ENCODE measurements around the gene ELP1.

The ELP1 gene

GRCh38 chr9:108883085-108883484 is 50.8 kb downstream of the ELP1 start:
- no peak for DNase-seq (ENCODE audit: low spot score)

DNA sequence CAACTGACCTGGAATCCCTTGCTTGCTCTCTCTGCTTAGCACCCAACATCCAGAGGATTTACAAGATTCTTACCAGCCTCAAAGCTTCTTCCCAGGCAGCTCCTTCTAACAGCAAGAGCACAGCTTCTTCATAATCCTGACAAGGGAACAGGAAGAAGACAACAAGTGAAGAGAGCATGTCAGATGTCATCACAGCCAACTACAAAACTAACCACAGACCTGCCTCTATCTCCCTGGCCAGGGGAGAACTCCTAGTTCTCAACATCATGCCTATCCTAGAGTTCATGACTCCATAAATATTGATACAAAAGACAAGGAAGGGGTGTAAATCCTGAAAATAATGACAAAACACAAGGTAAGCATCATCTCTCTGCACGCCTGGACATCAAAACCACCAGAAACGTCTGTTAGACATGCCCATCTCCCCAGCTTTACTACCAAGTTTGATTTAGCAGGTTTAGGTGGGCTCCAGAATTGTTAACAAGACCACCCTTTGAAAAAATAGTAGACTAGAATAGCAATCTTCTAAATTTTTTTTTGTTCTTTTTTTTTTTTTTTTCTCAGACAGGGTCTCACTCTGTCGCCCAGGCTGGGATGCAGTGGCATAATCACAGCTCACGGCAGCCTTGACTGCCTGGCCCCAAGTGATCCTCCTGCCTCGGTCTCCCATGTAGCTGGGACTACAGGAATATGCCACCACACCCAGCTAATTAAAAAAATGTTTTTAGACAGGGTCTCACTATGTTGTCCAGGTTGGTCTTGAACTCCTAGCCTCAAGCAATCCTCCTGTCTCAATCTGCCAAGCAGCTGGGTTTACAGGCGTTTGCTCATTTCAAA is 51.7 kb downstream of the ELP1 start:
- no peak for DNase-seq (ENCODE audit: low spot score)

DNA sequence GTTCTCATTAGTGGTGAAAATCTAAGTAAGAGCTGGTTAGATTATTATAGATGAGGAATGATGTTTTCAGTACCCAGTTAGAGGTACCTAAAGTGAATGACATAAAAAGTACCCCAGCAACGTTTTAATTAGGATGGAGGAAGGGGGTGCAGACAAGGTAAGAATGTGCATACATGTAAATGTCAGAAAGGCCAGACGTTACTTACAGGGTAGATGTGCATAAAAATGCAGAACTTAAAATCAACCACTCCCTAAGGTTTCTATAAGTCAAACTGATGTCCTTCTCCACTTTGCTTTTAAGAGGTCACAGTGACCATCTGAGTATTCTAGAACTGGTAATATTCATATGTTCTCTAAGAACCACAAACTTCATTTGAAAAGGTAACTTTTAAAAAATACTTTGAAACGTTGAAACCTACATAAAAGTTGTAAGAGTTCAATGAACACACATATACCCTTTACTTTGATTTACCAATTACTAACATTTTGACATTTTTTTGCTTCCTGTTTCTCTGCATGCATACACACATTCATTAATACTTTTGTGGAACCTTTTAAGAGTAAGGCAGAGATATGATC is 53.1 kb downstream of the ELP1 start:
- no peak for DNase-seq (ENCODE audit: low spot score)

- no peak for DNase-seq (ENCODE audit: low spot score)
These were observed 56.4 kb downstream of the ELP1 start for GRCh38 chr9:108877524-108877923.

DNA sequence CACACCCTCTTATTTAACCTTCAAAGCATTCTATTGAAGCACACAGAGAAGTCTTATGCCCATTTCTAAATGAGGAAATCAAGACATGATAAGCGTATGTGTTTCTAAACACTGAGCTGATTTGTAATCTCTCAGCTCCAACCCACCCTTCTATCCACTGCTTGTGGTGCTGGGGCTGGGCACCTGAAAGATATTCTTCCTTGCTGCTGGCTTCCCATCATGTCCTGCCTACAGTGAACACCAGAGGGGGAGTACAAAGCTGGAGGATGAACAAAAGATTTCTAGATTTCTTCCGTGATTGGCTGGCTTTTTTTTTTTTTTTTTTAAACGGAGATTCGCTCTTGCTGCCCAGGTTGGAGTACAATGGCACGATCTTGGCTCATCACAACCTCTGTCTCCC is 57.5 kb downstream of the ELP1 start:
- DNase-seq (ENCODE audit: low spot score) = no peak

DNA sequence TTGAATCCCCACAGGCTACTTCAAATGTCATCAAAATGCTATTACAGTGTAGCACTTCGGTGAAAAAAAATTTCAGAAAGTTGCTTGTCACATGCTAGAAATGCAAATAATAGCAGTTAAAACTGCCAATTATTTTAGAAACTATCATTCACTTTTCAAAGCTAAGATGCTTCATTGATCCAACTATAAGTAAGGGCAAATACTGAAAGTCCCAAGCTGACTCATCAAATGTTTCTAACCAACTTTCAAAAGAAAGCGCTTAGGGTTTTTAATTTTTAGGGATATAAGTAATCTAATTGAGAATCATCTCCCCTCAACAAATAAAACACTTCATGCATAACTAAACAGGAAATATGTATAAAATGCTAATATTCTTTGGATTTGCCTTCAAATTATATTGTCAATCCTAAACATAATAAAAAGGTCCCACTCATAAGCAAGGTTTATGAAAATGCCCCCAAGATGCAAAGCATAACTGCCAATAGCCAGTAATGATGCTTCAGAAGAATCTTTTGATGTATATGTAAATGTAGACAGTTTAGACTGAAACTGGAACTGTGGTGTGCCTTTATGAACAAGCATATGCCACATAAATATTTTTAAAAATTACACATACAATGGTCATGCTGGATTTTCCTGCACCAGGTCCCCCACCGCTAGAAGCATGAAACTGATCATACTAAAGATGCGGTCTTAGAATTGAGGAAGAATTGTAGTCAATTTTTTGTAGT is 59.7 kb downstream of the ELP1 start:
- DNase-seq (ENCODE audit: low spot score) = no peak

DNA sequence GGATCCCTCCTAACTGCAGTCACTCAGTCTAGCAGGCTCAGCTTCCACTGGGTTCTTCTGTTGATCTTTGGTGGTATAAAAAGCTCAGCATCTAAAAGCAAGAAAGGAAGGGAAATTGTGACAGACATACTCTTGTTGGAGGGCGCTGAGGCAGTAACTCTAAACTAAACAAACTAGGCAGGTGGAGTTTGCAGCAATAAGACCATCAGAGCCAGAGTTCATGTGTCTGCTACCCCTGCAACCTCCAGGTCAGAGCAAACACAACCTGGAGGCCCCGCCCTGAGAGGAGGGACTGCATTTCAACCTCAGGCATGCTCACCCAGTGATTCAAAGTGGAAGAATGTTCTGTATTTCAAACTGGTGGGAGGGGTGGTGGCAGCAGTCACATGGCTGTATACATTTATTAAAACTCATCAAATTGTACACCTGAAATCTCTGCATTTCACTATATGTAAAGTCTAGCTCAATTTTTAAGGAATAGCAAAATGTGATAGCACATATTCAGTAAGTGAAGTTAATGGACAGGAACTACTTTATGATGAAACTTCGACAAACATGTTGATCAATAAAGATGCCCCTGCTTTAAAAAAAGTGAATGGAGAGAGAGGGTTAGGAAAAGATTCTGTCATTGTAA is 64.7 kb downstream of the ELP1 start:
- DNase-seq (ENCODE audit: low spot score) = peak; percentile 70

- no peak for DNase-seq (ENCODE audit: low spot score)
These were observed 66.1 kb downstream of the ELP1 start for GRCh38 chr9:108867829-108868228.

GRCh38 chr9:108867116-108867515 is 66.8 kb downstream of the ELP1 start:
- DNase-seq (ENCODE audit: low spot score) = no peak

DNA sequence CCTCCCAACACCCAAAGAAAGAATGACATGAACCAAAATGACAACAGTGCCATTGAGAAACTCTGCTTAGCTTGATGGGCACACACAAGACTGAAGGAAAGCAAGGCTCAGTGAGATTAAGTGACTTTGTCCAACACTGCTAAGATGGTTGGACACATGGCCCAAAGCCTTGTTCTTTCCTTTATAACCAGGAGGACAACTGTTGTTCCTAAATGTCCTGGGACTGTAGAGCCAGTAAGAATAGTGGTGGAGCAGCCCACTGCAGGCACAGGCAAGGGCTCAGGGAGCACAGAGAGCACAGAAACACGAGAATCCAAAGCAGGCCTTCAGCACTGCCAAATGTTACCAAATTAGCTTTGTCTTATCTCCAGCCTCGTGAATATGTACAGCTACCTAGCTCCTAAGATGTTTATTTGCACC is 67.9 kb downstream of the ELP1 start:
- DNase-seq (ENCODE audit: low spot score) = no peak

- DNase-seq (ENCODE audit: low spot score) = no peak
These were observed 68.9 kb downstream of the ELP1 start for GRCh38 chr9:108865037-108865436.

DNA sequence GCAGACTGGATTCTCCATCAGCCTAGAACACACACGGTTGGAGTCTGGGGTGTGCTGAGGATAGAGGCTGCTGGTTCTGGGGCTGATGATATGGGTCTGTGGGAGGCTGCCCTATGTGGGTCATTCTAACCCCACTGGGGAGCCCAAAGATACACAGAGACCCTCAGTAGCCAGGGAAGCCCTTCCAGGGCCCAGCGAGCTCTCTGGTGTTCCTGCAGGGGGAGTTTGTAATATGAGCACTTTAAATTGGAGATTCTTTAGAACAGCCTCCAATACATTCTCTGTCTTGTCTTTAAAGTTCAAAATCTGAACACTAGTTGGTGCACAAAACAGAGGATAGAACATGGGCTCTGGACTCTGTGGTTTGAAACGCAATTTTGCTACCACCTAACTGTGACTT is 69.5 kb downstream of the ELP1 start:
- DNase-seq (ENCODE audit: low spot score) = no peak

DNA sequence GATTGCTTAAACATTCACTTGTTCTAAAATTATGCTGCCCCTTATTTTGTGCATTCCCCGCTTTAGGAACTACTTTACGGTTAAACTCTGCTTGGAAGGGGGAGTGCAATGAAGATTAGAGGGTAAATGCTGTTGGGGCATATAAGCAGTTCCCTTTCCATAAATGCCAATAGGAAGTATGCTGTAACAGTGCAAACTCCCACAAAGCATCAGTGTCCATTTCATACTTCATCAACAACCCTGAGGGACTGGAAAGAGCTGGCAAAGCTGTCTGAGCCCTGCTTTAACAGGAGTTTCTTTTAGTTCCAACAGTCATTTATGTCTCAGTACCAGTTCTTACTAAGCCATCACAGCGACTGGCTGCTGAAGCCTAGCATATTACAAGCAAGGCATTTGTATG is 70.0 kb downstream of the ELP1 start:
- no peak for DNase-seq (ENCODE audit: low spot score)

DNA sequence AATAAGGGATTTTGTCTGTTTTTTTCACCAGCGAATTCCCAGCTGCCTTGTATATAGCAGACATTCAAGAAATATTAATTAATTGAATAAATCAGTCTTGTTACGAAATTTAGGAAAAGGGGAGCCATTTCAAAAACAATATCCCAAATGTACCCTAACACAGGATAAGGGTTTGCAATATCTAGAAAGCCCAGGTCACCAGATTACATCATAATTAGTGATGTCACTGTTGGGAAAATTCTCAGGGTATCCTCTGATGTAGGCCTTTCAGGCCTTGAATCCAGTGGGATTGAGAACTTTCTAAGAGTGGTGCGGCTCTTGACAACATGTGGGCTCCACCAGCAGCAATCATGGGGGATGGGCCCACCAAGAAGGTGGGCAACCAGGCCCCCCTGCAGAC is 71.9 kb downstream of the ELP1 start, which contains the start of gene ACTL7A:
TSS of gene ACTL7A (plus strand) at position 270 of the 400 bp plus-strand sequence. CDS start at position 327, 57 bp downstream.
- no peak for DNase-seq (ENCODE audit: low spot score)

GRCh38 chr9:108861464-108861863 is 72.5 kb downstream of the ELP1 start:
- DNase-seq (ENCODE audit: low spot score) = no peak

- no peak for DNase-seq (ENCODE audit: low spot score)
These were observed 73.2 kb downstream of the ELP1 start for GRCh38 chr9:108860764-108861163.

DNA sequence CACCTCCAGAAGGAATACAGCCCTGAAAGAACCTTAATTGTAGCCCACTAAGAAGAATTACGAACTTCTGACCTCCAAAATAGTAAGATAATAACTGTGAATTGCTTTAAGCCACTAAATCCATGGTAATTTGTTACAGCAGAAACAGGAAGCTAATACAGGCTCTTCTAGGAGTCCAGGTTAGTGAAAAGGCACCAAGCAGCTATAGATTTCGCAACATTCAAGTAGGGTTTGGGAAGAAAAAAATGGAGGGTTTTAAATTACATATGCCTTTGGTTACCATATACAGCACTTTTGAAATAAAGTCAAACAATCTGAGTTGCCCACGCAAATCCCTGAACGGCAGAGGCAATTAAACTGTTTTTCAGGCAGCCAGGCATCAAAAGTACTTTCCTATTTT is 73.6 kb downstream of the ELP1 start:
- no peak for DNase-seq (ENCODE audit: low spot score)

GRCh38 chr9:108859459-108860114 is 74.3 kb downstream of the ELP1 start:
- DNase-seq (ENCODE audit: low spot score) = no peak

- no peak for DNase-seq (ENCODE audit: low spot score)
These were observed 76.4 kb downstream of the ELP1 start for GRCh38 chr9:108857572-108857971.

- no peak for DNase-seq (ENCODE audit: low spot score)
These were observed 78.0 kb downstream of the ELP1 start, which contains the start of gene ACTL7B for GRCh38 chr9:108855888-108856287. ACTL7B (minus strand) TSS chr9:108855986; CDS start chr9:108855930, 56 bp downstream.

GRCh38 chr9:108855529-108855886 is 78.4 kb downstream of the ELP1 start:
- no peak for DNase-seq (ENCODE audit: low spot score)

Measured in hepatic stellate cell (primary cell).